ENCODE measurements around the gene FRMD8.
"Not testable (repeated sequence)": the region's sequence is repeated elsewhere in the genome, so short reads cannot be mapped to it uniquely, and the experiment has no call there.

The FRMD8 gene

DNA sequence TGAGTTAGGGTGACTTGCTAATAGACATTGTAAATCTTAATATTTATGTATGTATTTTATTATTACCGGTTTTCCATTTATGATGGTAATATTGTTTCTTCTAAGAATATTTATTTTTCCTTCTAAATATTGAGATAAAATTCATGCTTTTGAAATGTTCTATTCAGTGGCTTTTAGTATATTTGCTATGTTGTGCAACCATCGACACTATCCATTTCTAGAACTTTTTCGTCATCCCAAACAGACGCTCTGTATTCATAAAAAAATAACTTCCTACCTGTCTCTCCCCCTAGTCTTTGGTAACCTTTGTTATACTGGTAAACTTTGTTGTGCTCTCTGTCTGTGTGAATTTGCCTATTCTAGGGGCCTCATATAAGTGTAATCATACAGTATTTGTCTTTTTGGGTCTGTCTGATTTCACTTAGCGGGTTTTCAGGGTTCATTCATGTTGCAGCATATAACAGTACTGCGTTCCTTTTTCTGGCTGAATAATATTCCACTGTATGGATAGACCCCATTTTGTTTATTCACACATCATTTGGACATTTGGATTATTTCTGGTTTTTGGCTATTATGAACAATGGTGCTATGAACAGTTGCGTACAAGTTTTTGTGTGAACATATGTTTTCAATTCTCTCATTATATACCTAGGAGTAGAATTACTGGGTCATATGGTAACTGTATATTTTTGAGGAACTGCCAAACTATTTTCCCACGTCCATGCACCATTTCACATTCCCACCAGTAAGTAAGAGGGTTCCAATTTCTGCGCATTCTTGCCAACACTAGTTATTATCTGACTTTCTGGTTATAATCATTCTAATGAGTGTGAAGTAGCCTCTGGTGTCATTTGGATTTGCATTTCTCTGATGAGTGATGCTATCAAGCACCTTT lies 52.1 kb downstream of the FRMD8 start:
- no peak for DNase-seq

- DNase-seq = no peak
Observed at GRCh38 chr11:65439331-65440181, 53.1 kb downstream of the FRMD8 start.

GRCh38 chr11:65440831-65441499 lies 54.5 kb downstream of the FRMD8 start:
- DNase-seq = no peak

GRCh38 chr11:65442842-65443331 lies 56.5 kb downstream of the FRMD8 start:
- DNase-seq = no peak

DNA sequence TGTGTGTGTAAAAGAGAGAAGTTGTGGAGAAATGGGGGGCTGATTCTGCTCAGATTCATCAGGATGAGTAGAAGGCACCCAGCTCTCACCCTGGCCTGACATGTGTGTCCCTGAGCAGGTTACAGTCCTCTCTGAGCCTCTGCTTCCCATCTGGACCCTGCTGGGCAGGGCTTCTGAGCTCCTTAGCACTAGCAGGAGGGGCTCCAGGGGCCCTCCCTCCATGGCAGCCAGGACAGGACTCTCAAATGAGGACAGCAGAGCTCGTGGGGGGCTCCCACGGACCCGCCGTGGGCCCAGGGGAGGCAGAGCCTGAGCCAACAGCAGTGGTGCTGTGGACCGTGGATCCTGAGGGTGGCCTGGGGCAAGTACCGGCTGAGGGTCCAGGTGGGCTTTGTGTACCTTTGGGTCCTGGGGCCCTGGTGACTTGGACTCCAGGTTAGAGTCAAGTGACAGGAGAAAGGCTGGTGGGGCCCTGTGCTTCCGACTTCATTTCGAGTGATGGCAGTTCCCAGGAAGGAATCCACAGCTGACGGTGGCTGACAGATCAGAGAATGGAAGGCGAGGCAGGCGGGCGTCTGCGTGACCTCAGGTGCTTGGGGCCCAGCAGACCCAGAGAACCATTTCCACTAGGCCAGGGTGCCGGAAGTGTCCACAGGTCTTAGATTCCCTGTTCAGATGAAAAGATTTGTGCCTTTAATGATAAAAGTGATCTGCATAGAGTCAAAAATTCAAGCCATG lies 58.0 kb downstream of the FRMD8 start:
- DNase-seq = no peak

DNA sequence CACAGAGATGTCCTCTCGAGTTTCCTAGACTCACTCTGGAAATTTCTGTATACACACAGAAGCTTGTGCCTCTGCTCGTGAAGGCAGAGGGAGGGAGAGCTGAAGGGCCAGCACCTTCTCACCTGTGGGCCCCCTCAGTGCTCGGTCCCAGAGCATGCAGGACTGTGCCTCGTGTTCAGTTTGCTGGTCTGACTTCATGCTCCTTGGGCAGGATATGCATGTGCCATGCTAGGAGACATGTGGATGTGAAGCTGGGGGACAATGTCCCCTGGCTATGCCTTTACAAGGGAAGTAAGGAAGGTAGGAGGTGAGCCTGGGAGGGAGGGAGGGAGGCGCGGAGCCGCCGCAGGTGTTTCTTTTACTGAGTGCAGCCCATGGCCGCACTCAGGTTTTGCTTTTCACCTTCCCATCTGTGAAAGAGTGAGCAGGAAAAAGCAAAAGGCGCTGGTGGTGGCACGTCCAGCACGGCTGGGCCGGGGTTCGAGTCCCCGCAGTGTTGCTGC lies 58.7 kb downstream of the FRMD8 start:
- no peak for DNase-seq

DNA sequence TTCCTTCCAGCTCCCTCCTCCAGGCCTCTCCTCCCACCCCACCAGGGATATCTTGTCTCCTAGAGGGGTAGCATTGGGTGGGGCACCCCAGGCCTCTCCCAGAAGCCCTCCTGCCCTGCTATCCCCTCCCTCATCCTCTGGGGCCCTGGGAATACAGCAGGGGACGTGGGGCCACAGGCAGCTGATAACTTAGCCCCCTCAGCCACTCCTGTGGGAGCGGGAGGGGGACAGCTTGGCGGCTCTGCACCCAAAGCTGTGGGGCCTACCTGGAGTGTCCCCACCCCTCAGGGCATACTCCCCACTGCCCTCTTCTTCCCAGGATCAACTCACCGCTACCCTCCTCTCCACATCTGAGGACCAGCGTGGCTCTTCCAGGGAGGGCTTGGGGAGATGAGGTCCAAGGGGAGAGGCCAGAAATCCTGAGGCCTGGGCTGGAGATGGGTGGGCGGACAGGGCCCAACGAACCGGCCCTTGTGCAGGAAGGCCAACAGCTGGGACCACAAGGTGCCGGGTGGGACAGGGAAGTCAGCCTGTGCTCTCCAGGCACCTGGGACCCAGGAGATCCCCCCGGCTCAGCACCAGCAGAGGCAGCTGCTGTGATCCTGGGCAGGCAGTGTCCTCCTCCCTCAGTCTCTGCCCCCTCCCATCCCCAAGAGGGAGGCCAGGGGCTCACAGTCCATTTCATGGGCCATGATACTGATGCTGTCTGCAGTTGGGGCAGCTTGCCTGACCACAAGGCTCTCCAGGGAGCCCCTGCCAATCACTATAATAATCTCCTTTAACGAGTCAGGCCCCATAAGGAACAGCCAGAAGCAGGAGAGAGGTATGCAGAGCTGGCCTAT lies 59.4 kb downstream of the FRMD8 start:
- no peak for DNase-seq

- no peak for DNase-seq
Observed at GRCh38 chr11:65446446-65447277, 60.2 kb downstream of the FRMD8 start.

DNA sequence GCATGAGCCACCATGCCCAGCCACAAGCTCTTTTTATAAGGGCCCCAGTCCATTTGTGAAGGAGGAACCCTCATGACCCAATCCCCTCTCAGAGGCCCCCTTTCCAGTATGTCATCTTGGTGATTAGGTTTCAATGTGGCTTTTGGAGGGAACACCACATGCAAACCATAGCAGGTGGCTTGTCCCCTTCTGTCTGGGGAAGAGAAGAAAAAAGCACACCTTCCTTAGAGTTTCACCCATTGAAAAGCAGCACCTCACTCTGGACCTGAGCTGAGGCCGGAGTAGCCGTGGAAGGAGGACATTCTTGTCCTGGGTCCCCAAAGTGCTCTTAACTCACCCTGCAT lies 61.6 kb downstream of the FRMD8 start:
- DNase-seq = no peak

DNA sequence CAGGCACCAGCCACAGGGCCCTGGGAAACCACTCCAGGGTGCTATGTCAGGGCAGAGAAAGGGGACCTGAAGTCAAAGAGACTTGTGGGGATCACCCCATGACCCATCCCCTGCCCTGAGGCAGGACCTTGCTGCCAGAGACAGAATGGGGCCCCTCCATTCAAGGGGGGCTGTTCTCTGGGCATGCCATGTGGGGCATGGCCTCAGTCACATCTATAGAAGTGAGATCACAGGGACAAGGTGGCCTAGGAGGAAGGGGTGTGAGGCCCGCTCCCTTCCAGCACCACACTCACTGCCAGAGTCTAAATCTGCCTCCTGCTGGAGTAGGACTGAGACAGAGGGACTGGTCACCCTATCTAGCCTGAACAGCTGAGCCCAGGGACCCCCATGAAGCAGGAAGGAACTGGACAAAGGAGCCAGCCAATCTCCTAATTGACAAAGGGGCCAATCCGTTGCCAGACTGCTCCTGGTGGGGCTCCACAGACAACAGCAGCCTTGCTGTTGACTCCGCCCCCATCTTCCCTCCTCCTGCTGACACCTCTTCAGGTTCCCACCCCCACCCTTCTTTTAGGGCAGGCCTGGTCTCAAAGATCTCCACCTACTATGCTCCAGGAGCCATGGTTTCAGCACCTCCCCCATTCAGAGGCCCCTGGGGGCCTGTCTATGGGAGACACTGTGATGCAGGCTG lies 62.1 kb downstream of the FRMD8 start:
- DNase-seq = no peak

DNA sequence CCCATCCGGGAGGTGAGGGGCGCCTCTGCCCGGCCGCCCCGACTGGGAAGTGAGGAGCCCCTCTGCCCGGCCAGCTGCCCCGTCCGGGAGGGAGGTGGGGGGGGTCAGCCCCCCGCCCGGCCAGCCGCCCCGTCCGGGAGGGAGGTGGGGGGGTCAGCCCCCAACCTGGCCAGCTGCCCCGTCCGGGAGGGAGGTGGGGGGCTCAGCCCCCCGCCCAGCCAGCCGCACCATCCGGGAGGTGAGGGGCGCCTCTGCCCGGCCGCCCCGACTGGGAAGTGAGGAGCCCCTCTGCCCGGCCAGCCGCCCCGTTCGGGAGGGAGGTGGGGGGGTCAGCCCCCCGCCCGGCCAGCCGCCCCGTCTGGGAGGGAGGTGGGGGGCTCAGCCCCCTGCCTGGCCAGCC lies 64.9 kb downstream of the FRMD8 start:
- DNase-seq = not testable (repeated sequence)

DNA sequence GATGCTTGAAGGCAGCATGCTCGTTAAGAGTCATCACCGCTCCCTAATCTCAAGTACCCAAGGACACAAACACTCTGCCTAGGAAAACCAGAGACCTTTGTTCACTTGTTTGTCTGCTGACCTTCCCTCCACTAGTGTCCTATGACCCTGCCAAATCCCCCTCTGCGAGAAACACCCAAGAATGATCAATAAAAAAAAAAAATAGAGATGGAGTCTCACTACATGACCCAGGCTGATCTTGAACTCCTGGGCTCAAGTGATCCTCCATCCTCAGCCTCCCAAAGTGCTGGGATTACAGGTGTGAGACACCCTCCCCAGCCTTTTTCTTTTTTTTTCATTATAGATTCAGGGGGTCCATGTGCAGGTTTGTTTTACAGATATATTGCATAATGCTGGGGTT lies 65.8 kb downstream of the FRMD8 start:
- DNase-seq = not testable (repeated sequence)

- no peak for DNase-seq
Observed at GRCh38 chr11:65452806-65453490, 66.5 kb downstream of the FRMD8 start.

GRCh38 chr11:65454311-65454695 lies 67.9 kb downstream of the FRMD8 start:
- no peak for DNase-seq

- no peak for DNase-seq
Observed at GRCh38 chr11:65454696-65455456, 68.4 kb downstream of the FRMD8 start.

- no peak for DNase-seq
Observed at GRCh38 chr11:65456418-65456817, 70.0 kb downstream of the FRMD8 start.

GRCh38 chr11:65459552-65459951 lies 73.1 kb downstream of the FRMD8 start:
- no peak for DNase-seq
